ENCODE measurements around the gene BCL2L11.

GRCh38 chr2:111118481-111118980, 2.2 kb upstream of the BCL2L11 start:
- TF ChIP-seq CTCF (IDR thresholded peaks at IDR 0.05), result no peak
- TF ChIP-seq POLR2A (IDR thresholded peaks at IDR 0.05), result no peak

Measured in vagina (tissue), 2 donors.